ENCODE results near the gene SESN1.

DNA sequence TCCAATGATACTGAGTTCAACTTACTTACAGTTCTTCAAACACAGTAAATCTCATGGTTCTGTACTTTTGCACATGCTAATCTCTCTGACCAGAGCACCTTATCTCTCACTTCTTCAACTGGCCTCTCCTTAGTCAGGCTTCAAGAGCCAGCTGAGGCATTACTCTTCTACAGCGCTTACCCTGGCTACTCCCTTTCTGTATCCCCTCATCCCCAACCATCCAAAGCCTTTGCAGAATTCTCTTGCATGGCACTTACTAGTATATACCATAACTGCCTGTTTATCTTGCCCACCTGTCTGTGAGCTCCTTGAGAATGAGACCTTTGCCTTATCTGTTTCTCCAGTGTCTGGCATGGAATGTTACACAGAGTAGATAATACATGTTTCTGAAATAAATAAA is 49.2 kb downstream of the SESN1 start:
- TF ChIP-seq CTCF (IDR thresholded peaks at IDR 0.05; ENCODE audit: insufficient read depth, low read depth, low read length) (no peak), EZH2 (IDR thresholded peaks at IDR 0.05; ENCODE audit: insufficient read depth, low read length) (no peak)

Data from astrocyte (in vitro differentiated cells and primary cell).